Middle frontal gyrus (tissue), 1 donor: ENCODE results near the gene PCGF2.
"Not testable (repeated sequence)": the region's sequence is repeated elsewhere in the genome, so short reads cannot be mapped to it uniquely, and the experiment has no call there.

Experiments used
- DNase-seq: peaks from one replicate; pipeline ENCODE4 v3.0.0-alpha.2; 2015; ENCODE audit warnings: low spot score; ENCODE audit errors: extremely low spot score

PCGF2 gene

DNA sequence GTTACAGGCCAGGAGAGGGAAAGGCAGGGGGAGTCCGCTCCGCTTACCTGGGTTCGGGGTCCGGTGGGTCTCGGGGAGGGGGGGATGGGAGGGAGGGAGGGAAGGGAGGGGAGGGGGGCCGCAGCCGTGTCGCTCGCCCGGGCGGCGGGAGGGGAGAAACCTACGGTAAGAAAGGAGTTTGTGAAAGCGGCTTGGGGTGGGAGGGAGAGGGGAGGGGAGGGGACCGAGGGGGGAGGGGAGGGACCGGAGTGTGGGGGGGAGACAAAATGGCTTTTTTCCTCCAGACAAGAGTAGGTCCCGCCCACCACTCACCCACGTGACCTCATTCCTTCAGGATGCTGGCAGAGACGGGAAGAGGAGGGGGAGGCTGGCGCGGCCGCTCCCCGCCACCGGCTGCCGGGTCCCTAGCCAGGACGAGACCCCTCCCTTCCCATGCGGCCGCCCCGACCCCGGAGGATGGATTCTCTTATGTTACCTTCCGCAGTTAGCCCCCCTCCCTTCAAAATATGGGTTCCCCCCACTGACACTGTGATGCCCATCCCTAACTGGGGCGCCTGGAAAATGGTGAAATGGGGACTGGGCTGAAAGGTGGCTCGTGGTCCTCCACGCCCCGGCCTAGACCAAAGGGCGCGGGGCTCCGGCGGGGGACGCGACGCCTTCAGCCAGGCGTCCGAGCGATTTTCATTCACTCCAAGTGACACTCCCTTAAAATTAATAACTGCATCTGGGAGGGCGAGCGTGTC is at the start of gene PCGF2:
Gene PCGF2, minus strand, starts transcription at position 188 of the 743 bp plus-strand sequence. CDS start 7,934 bp downstream, outside the sequence.
- no peak for DNase-seq

DNA sequence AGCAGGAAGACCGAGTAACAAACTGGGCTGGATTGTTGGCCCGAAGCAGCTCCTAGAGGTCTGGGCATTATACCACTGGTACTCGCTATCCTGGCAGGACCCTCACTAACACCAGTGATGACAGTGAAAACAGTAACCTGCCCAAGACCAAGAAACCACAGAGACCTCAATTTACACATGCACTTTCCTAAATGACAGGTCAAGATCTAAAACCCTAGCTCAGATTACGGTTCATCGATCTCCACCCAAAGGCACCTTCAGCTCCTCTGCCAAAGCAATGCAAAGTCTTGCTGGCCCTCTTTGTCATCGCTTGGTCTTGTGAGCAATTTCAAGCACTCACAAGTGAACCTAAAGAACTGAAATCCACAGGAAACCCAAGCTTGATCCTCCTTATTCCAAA is 49.7 kb upstream of the PCGF2 start:
- no peak for DNase-seq

- DNase-seq: no peak
Observed at GRCh38 chr17:38797158-38797490, 49.0 kb upstream of the PCGF2 start.

DNA sequence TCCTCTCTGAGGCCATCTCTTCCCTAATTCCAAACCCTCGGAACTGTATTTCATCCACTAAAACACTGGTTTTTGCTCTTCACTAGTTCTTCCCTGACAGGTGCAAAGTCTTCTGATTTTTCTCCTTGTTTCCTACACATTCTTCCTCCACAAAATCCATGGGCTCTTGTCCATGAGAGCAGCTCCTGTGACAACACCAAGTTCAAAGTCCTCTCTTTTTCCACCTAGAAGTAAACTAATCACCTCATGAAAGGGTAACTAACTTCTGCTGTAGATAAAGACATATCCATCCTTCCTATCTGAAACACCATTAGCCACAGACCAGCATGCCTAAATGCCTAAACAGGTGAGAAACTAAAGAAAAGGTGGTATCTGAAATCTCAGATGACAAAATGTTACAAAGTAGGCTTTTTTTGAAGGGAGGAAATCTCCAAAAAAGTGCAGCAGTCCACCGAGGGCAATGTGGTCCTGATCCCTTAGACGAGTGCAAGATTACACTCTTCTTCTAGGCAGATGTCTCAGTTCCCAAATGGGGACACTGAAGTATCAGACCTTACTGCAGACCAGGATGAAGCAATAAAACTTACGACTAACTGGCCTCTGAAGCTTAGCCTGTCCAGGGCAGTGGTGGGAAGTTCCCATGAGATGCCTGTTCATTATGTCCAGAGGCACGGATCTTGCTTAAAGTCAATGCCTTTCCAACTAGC is 48.5 kb upstream of the PCGF2 start:
- no peak for DNase-seq

DNA sequence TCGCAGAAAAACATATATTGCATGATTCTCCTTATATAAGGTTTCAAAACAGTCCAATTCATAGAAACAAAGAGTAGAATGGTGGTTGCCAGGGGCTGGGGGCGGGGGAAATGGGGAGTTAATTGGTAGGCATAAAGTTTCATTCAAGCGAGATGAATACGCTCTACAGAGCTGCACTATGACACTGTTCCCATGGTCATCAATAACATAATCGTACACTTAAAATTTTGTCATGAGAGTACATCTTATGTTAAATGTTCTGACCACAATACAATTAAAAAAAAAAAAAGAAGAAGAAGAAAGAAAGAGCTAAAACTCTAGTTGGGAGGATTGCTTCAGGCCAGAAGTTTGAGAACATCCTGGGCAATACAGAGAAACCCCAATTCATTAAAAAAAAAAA is 46.1 kb upstream of the PCGF2 start:
- DNase-seq: no peak

DNA sequence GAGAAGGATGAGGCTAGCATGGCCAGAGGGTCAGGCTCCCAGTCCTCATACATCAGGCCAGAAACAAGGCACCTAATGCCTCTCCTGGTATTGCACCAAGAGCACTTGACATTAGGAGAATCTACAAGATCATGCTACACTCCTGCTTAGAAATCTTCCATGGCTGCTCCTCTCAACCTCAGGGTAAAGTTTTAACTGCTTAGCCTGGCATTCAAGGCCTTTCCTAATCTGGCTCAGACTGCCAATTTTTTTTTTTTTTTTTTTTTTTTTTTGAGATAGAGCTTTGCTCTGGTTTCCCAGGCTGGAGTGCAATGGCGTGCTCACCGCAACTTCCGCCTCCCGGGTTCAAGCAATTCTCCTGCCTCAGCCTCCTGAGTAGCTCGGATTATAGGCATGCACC is 43.0 kb upstream of the PCGF2 start:
- no peak for DNase-seq

DNA sequence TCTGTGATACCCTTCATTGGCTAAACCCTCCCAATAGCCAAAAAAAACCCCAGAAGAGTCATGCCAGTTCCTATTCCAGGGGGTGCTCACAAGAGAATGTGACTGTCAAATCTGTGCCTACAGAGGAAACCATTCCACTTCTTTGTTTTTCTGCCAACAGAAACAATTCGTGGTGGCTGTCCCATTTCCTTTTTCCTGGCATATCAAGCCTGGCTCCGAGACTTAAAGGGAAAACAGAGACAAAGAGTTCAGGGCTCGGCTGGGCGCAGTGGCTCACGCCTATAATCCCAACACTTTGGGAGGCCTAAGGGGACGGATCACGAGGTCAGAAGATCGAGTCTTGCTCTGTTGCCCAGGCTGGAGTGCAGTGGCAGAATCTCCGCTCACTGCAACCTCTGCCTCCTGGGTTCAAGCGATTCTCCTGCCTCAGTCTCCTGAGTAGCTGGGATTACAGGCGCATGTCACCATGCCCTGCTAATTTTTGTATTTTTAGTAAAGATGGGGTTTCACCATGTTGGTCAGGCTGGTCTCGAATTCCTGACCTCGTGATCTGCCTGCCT is 42.1 kb upstream of the PCGF2 start:
- DNase-seq: not testable (repeated sequence)

- no peak for DNase-seq
Observed at GRCh38 chr17:38789185-38789584, 41.0 kb upstream of the PCGF2 start.

DNA sequence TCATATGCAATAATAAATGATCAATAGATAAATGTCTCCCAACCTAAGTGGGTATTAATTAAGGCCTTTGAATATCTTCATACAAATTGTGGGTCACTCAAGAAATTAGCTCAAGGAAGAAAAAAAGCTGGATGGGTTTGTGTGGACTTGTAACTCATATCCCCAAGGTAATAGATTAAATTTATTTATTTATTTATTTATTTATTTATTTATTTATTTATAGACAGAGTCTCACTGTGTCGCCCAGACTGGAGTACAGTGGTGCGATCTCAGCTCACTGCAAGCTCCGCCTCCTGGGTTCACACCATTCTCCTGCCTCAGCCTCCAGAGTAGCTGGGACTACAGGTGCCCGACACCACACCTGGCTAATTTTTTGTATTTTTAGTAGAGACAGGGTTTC is 39.9 kb upstream of the PCGF2 start:
- not testable (repeated sequence) for DNase-seq

- DNase-seq: no peak
Observed at GRCh38 chr17:38786372-38786771, 38.2 kb upstream of the PCGF2 start.

DNA sequence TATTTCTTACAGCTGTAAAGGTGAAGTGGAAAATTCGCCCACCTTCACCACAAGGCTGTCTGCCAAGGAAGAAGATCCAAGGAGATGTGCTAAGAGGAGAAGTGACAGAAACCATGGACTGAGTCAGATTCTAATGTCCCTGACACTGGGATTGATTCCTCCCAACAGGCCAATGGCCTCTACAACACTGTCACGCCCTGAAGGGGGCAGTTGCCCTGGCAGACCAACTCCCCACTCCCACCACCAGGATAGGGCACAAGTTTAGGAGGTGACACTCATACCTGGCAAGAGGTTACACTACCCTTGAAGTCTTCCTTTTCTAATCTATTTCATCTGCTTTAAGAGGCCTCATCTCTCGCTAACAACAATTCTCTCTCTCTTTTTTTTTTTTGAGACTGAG is 35.1 kb upstream of the PCGF2 start:
- DNase-seq: no peak

DNA sequence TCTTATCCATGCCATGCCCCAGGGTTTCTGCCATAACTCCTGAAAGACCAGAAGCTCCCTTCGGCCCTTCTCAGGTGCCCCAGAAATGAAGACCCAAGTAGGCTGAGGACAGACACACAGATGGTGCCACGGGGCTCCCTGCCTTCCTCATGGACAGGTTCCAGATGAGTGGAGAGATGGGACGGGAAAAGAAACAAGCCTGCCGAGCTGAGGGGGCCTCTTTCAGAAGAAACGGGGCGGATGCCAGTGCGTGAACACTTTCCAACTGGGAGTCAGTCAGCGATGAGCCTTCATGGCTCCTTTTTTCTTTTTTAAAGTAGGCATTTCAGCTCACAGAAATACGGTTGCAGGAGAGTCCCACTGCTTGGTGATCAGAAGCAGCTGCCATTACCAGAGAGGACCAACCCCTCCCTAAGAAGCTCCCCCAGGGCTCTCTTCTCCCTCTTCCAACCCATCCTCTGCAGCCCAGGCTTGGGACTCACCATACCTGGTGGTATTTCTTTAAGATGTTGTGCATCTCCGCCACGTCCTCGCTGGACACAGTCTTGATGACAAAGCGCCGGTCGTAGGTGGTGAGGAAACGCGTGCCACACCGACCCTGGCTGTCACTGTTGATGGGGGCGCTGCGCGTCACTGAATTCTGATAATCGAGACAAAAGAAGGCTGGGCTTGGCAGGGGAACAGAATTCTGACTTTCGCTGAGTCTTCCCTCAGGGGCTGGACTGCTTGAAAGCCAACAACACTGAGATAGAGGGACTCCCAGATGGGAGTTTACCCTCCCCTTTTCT is 32.0 kb upstream of the PCGF2 start:
- no peak for DNase-seq

- DNase-seq: no peak
Observed at GRCh38 chr17:38777641-38778250, 29.6 kb upstream of the PCGF2 start.

DNA sequence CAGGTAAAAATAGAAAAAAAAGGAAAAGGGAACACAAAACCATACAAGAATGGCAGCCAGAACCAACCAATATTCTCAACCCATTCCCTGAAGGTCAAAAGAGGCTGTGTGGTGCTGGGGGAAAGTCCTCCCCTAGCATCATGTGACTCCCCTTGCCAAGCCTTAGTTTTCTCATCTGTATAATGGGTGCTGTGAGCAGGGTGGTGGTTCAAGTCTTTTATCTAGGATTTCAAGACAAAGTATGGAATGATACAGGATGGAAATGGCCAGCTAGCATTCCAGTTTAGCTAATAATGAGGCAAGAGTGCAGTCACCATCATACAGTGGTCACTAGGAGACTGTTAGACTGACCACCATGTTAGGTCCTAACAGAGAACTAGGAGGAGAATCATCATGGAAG is 25.1 kb upstream of the PCGF2 start:
- no peak for DNase-seq

GRCh38 chr17:38768417-38768816 is 20.3 kb upstream of the PCGF2 start:
- no peak for DNase-seq

GRCh38 chr17:38766341-38766740 is 18.2 kb upstream of the PCGF2 start:
- DNase-seq: no peak

DNA sequence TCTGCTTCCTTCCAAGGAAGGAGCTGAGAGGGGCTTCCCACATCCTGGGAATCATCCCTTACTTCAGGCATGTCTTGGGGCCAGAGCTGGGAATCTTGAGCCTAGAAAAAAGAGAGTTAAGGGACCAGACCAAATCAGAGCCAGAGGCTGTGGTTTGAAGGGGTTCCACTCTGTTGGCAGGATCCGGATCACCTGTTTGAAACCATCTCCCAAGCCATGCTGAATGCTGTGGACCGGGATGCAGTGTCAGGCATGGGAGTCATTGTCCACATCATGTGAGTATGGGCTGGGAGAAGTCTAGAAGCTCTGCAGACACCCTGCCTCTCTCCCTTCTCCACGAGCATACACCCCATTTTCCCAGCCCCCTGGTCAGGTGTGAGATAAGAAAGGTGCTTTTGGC is 14.1 kb upstream of the PCGF2 start:
- DNase-seq: no peak

DNA sequence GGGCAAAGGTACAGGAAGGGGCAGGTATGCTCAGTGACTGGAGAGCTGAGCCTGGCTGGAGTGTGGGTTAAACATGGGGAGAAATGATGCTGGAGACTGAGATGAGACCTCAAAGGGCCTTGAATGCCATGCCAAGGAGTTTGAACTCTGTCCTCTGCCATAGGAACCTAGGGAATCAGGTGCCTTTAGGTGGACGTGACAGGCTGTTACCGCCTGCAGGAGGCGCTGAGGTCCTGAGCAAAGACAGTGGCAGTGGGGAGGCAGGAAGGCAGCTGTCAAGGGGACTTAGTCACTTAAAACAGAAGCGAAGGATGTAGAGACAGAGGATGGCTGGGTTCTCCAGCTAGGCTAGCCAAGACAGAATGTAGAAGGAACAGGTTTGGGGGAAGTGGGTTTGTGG is 13.5 kb upstream of the PCGF2 start:
- no peak for DNase-seq

- no peak for DNase-seq
Observed at GRCh38 chr17:38753071-38753506, 5.0 kb upstream of the PCGF2 start.

- DNase-seq: peak; percentile 99
Observed at GRCh38 chr17:38752308-38753070, 4.4 kb upstream of the PCGF2 start, which contains the start of gene PSMB3. Gene PSMB3 (plus strand): TSS chr17:38752741. CDS start chr17:38752827, 86 bp downstream.
